ENCODE results near the gene FHDC1. TPM values are rescaled to one million over a fixed set of nuclear protein-coding genes. Genes with fewer than 3 reads are reported as not detected.

The FHDC1 gene
- total and polyA plus RNA-seq, 10 of the 15 experiments (the other 5 are each of a cell fraction or from before 2014, with no cell fraction given), result 0.04 to 0.12 (median 0.06) TPM; not detected in 3

DNA sequence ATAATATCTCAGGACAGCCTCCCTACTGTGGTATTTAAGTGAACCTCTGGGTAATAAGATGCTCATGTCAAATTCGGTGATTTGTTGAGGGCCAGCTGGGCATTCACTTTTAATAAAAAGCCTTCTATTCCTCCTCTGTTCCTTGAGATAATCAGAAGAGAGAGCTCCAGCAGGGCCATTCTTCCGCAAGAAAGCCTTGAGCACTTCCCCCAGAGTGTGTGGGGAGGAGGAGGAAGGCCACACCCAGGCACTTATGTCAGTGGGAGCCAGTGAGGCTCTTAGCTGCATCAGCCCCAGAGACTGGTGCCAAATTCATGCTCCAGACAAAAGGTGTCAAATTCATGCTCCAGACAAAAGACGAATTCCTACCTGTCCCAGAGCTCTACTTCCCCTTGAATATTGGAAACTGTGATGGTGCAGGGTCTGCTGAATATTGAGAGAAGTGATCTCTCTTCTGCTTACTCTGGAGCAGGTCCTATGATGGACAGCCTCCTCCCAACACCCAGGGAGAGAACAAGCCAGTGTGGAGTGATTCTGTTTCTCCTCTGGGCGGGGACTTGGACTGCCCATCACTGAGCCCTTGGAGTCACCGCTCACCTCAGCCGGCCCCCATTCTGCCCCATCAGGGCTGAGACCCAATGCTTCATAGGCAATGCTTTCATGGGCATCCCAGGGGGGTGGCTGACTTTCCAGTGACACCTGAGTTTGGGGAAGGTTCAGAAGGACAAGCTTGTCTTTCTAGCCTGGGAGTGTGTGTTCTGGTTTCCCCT, 68.1 kb downstream of the FHDC1 start:
- ChIA-PET CTCF (interaction anchor here (0.5 kb wide), 1 partner anchor 1880 kb away, joined by 3 read pairs; no protein-coding TSS in a partner anchor), SMC1A (ENCODE audit: uncharacterized antibody, unreplicated experiment) (interaction anchor here (0.9 to 1.1 kb wide), 2 partner anchors 44 to 122 kb away, joined by 3 to 4 read pairs; no protein-coding TSS in a partner anchor), RAD21 (ENCODE audit: unreplicated experiment) (no interaction called here), POLR2A (no interaction called here)
- BruUV-seq (replicated peaks), result no TSS peak
- FAIRE-seq, result no peak
- Histone ChIP-seq H3K4me3 (no peak overlapping the region), H3K9me3 (replicated peaks; ENCODE audit: control insufficient read depth, insufficient read depth, low read length) (no peaks in the 10 kb centered on the region), H3K4me1 (ENCODE audit: control insufficient read depth, insufficient read depth, low read length) (peaks cover 4% of the 10 kb centered on the region; the same call in 1 of the 2 replicates), H3K4me2 (ENCODE audit: control insufficient read depth, insufficient read depth) (no peak overlapping the region), H4K20me1 (ENCODE audit: control insufficient read depth, insufficient read depth) (no peaks in the 10 kb centered on the region), H2AFZ (ENCODE audit: control insufficient read depth, low read depth, low read length) (no peak overlapping the region), H3K9ac (ENCODE audit: control insufficient read depth, insufficient read depth, low read length) (no peak overlapping the region), H3K27me3 (replicated peaks in 1 of 2; ENCODE audit: control insufficient read depth in 2 of 2, insufficient read depth in 2 of 2, low read length in 1 of 2) (0 out of 4 replicates have a peak, but pooled peaks cover 0 to 3% of the 10 kb centered on the region in 2 experiments), H3K36me3 (ENCODE audit: control insufficient read depth in 2 of 2, insufficient read depth in 2 of 2, low read length in 1 of 2) (no peaks in the 10 kb centered on the region), H3K27ac (ENCODE audit: control insufficient read depth, insufficient read depth) (no peak overlapping the region), H3K79me2 (ENCODE audit: control insufficient read depth, insufficient read depth, low read length) (no peaks in the 10 kb centered on the region)
- no peak for TF ChIP-seq TCF7 (IDR thresholded peaks at IDR 0.05; ENCODE audit: borderline replicate concordance)
- TF ChIP-seq DPF2 (IDR thresholded peaks at IDR 0.05), result no peak
- TF ChIP-seq CBX5 (IDR thresholded peaks at IDR 0.05; ENCODE audit: low read depth), result no peak
- no peak for TF ChIP-seq IRF4 (IDR thresholded peaks at IDR 0.05; ENCODE audit: low read depth, low read length)
- TF ChIP-seq SIX5 (IDR thresholded peaks at IDR 0.05; ENCODE audit: low read depth, low read length, severe bottlenecking), result no peak
- no peak for TF ChIP-seq MXI1 (IDR thresholded peaks at IDR 0.05; ENCODE audit: low read depth, low read length)
- TF ChIP-seq, protein P1, sequence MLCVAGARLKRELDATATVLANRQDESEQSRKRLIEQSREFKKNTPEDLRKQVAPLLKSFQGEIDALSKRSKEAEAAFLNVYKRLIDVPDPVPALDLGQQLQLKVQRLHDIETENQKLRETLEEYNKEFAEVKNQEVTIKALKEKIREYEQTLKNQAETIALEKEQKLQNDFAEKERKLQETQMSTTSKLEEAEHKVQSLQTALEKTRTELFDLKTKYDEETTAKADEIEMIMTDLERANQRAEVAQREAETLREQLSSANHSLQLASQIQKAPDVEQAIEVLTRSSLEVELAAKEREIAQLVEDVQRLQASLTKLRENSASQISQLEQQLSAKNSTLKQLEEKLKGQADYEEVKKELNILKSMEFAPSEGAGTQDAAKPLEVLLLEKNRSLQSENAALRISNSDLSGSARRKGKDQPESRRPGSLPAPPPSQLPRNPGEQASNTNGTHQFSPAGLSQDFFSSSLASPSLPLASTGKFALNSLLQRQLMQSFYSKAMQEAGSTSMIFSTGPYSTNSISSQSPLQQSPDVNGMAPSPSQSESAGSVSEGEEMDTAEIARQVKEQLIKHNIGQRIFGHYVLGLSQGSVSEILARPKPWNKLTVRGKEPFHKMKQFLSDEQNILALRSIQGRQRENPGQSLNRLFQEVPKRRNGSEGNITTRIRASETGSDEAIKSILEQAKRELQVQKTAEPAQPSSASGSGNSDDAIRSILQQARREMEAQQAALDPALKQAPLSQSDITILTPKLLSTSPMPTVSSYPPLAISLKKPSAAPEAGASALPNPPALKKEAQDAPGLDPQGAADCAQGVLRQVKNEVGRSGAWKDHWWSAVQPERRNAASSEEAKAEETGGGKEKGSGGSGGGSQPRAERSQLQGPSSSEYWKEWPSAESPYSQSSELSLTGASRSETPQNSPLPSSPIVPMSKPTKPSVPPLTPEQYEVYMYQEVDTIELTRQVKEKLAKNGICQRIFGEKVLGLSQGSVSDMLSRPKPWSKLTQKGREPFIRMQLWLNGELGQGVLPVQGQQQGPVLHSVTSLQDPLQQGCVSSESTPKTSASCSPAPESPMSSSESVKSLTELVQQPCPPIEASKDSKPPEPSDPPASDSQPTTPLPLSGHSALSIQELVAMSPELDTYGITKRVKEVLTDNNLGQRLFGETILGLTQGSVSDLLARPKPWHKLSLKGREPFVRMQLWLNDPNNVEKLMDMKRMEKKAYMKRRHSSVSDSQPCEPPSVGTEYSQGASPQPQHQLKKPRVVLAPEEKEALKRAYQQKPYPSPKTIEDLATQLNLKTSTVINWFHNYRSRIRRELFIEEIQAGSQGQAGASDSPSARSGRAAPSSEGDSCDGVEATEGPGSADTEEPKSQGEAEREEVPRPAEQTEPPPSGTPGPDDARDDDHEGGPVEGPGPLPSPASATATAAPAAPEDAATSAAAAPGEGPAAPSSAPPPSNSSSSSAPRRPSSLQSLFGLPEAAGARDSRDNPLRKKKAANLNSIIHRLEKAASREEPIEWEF (IDR thresholded peaks at IDR 0.05; ENCODE audit: insufficient replicate concordance, low read depth, low read length), result no peak
- TF ChIP-seq STAT1 (conservative IDR thresholded peaks at IDR 0.05), result no peak
- TF ChIP-seq RCOR1 (conservative IDR thresholded peaks at IDR 0.05; ENCODE audit: low read depth, low read length), result no peak
- TF ChIP-seq SMARCA5 (IDR thresholded peaks at IDR 0.05), result no peak
- no peak for TF ChIP-seq SRF (IDR thresholded peaks at IDR 0.05; ENCODE audit: low read depth in 2 of 2, low read length in 2 of 2)
- TF ChIP-seq SIN3A (IDR thresholded peaks at IDR 0.05; ENCODE audit: low read depth, low read length), result no peak
- in situ Hi-C loops (cut with MboI), result no loop called here
- intact Hi-C loops (cut with micrococcal nuclease; ENCODE audit: unreplicated experiment), result no loop called here
- no peak for ATAC-seq
- DNase-seq (ENCODE audit: low read depth, low spot score), result no peak
- 19% methylated on average over 6 of the region's 6 CpGs for WGBS (ENCODE audit: insufficient coverage, insufficient replicate concordance, low lambda C conversion rate, missing lambda C conversion rate)
